HEK293 (cell line): ENCODE data around the gene ATP6V1A.

Experiments used
- CTCF ChIP-seq: fragments of 450-650 bp; formaldehyde crosslinking; IDR thresholded peaks from 2 replicates; pipeline ENCODE4 v1.5.1; 2016; ENCODE audit warnings: missing biosample characterization, missing genetic modification characterization
- HOXA7 ChIP-seq: sonication (generic); formaldehyde crosslinking; IDR thresholded peaks from 2 replicates; pipeline ENCODE4 v1.8.1; 2022; ENCODE audit warnings: missing genetic modification reagents, borderline replicate concordance
- SALL2 ChIP-seq: fragments of 450-650 bp; formaldehyde crosslinking; IDR thresholded peaks from 2 replicates; pipeline ENCODE4 v1.5.0; 2017; ENCODE audit warnings: missing biosample characterization, mild to moderate bottlenecking, missing genetic modification characterization, borderline replicate concordance
- ZFP3 ChIP-seq: fragments of 450-650 bp; formaldehyde crosslinking; IDR thresholded peaks from 2 replicates; pipeline ENCODE4 v1.5.1; 2016; ENCODE audit warnings: low read depth, missing biosample characterization, missing genetic modification characterization
- ZFP69B ChIP-seq: fragments of 450-650 bp; formaldehyde crosslinking; IDR thresholded peaks from 2 replicates; pipeline ENCODE4 v1.5.1; 2016; ENCODE audit warnings: missing biosample characterization, missing genetic modification characterization
- ZNF10 ChIP-seq: fragments of 450-650 bp; formaldehyde crosslinking; IDR thresholded peaks from 2 replicates; pipeline ENCODE4 v1.5.1; 2017; ENCODE audit warnings: missing biosample characterization, missing genetic modification characterization
- ZNF133 ChIP-seq: fragments of 450-650 bp; formaldehyde crosslinking; IDR thresholded peaks from 2 replicates; pipeline ENCODE4 v1.5.1; 2016; ENCODE audit warnings: missing biosample characterization, missing genetic modification characterization
- ZNF473 ChIP-seq: fragments of 450-650 bp; formaldehyde crosslinking; IDR thresholded peaks from 2 replicates; pipeline ENCODE4 v1.5.1; 2017; ENCODE audit warnings: missing biosample characterization, missing genetic modification characterization

GRCh38 chr3:113769551-113769950 lies 22.7 kb downstream of the ATP6V1A start:
- TF ChIP-seq CTCF (tag by site-specific recombination) (no peak), ZNF473 (no peak), HOXA7 (CRISPR knock-in tag) (no peak), ZNF133 (tag by site-specific recombination) (no peak), ZFP69B (tag by site-specific recombination) (no peak), ZFP3 (no peak), SALL2 (tag by site-specific recombination) (no peak), ZNF10 (tag by site-specific recombination) (no peak)
